Measurements from ENCODE around the gene IL1R2. TPM values are rescaled to one million over a fixed set of nuclear protein-coding genes. Genes with fewer than 3 reads are reported as not detected.

Gene IL1R2
- total and polyA plus RNA-seq, 2 of the 13 experiments (the other 11 are each of a cell fraction or from before 2014, with no cell fraction given) = 3.6 to 7.3 TPM

GRCh38 chr2:102064679-102065674, 73.2 kb downstream of the IL1R2 start (continued):
- TF ChIP-seq KIAA2018 (CRISPR knock-in tag; IDR thresholded peaks at IDR 0.05; ENCODE audit: borderline replicate concordance) = no peak
- TF ChIP-seq GMEB1 (CRISPR knock-in tag; IDR thresholded peaks at IDR 0.05; ENCODE audit: borderline replicate concordance) = peak; percentile 53; the same call in 1 of the 2 replicates
- TF ChIP-seq MIER2 (CRISPR knock-in tag; IDR thresholded peaks at IDR 0.05) = peak; percentile 48; the same call in 1 of the 2 replicates
- no peak for TF ChIP-seq SCMH1 (CRISPR knock-in tag; IDR thresholded peaks at IDR 0.05; ENCODE audit: borderline replicate concordance)
- no peak for TF ChIP-seq LRRFIP1 (CRISPR knock-in tag; conservative IDR thresholded peaks at IDR 0.05)
- no peak for TF ChIP-seq KLF12 (CRISPR knock-in tag; IDR thresholded peaks at IDR 0.05; ENCODE audit: borderline replicate concordance)
- TF ChIP-seq ZBTB20 (CRISPR knock-in tag; IDR thresholded peaks at IDR 0.05; ENCODE audit: borderline replicate concordance, low read depth) = peak; percentile 60; the same call in 1 of the 2 replicates
- TF ChIP-seq FOXK2 (IDR thresholded peaks at IDR 0.05) = no peak; the same call in 1 of the 2 replicates
- peak; percentile 60; the same call in 1 of the 2 replicates for TF ChIP-seq ZGPAT (CRISPR knock-in tag; IDR thresholded peaks at IDR 0.05)
- TF ChIP-seq MED1 (CRISPR knock-in tag; IDR thresholded peaks at IDR 0.05) = peak; percentile 81
- TF ChIP-seq SALL2 (CRISPR knock-in tag; IDR thresholded peaks at IDR 0.05) = 0 out of 2 replicates have a peak, but pooled peaks have one; percentile 9
- TF ChIP-seq RBFOX2 (IDR thresholded peaks at IDR 0.05; ENCODE audit: low read depth, low read length) = no peak; the same call in 1 of the 2 replicates
- TF ChIP-seq ZNF20 (CRISPR knock-in tag; IDR thresholded peaks at IDR 0.05) = no peak
